ENCODE results near the gene DHDH.

DHDH gene

GRCh38 chr19:48967346-48968178 is 34.1 kb downstream of the DHDH start:
- peak in 10 of 14 donors; percentile 22 to 75 (median 58) for DNase-seq

GRCh38 chr19:48968179-48968661 is 34.7 kb downstream of the DHDH start:
- no peak for DNase-seq

- peak in 1 of 14 donors; percentile 12 for DNase-seq
These were observed 35.3 kb downstream of the DHDH start for GRCh38 chr19:48968813-48969218.

GRCh38 chr19:48969276-48970138 is 36.0 kb downstream of the DHDH start:
- DNase-seq = no peak

GRCh38 chr19:48970139-48970766 is 36.8 kb downstream of the DHDH start:
- DNase-seq = no peak

GRCh38 chr19:48970923-48971395 is 37.5 kb downstream of the DHDH start:
- peak in 10 of 14 donors; percentile 19 to 71 (median 44) for DNase-seq

GRCh38 chr19:48975947-48976847 is 42.7 kb downstream of the DHDH start:
- DNase-seq = peak in 2 of 14 donors; percentile 4 to 52

- DNase-seq = no peak
These were observed 43.6 kb downstream of the DHDH start for GRCh38 chr19:48977061-48977460.

- DNase-seq = no peak
These were observed 48.8 kb downstream of the DHDH start for GRCh38 chr19:48982280-48982679.

GRCh38 chr19:48985711-48986110 is 52.2 kb downstream of the DHDH start:
- DNase-seq = no peak

- DNase-seq = no peak
These were observed 52.7 kb downstream of the DHDH start for GRCh38 chr19:48986211-48986610.

- no peak for DNase-seq
These were observed 53.8 kb downstream of the DHDH start for GRCh38 chr19:48987323-48987722.

GRCh38 chr19:48988286-48988685 is 54.8 kb downstream of the DHDH start:
- DNase-seq = no peak

GRCh38 chr19:48988860-48989259 is 55.4 kb downstream of the DHDH start:
- DNase-seq = no peak

- peak in 8 of 14 donors; percentile 9 to 52 (median 35) for DNase-seq
These were observed 56.3 kb downstream of the DHDH start for GRCh38 chr19:48989701-48990291.

GRCh38 chr19:48990400-48990799 is 56.9 kb downstream of the DHDH start:
- DNase-seq = no peak

GRCh38 chr19:48991011-48991609 is 57.6 kb downstream of the DHDH start:
- DNase-seq = no peak

GRCh38 chr19:48991873-48992580 is 58.5 kb downstream of the DHDH start:
- DNase-seq = peak in 7 of 14 donors; percentile 15 to 49 (median 34)

- DNase-seq = peak in 7 of 14 donors; percentile 45 to 75 (median 67)
These were observed 59.2 kb downstream of the DHDH start for GRCh38 chr19:48992581-48993174.

Data from C1 segment of cervical spinal cord (tissue), 14 donors.